ENCODE results near the gene TOP2B.

The TOP2B gene

GRCh38 chr3:25664812-25665314 lies at the start of gene TOP2B:
Gene TOP2B (minus strand): TSS chr3:25664907. CDS start chr3:25664297, 610 bp downstream.
- DNase-seq: peak; percentile 91

GRCh38 chr3:25713341-25713985 lies 48.8 kb upstream of the TOP2B start:
- no peak for DNase-seq

- no peak for DNase-seq
Observed at GRCh38 chr3:25711090-25711489, 46.4 kb upstream of the TOP2B start.

- DNase-seq: no peak
Observed at GRCh38 chr3:25708036-25708435, 43.3 kb upstream of the TOP2B start.

GRCh38 chr3:25707268-25707926 lies 42.7 kb upstream of the TOP2B start:
- no peak for DNase-seq

GRCh38 chr3:25706213-25706612 lies 41.5 kb upstream of the TOP2B start:
- no peak for DNase-seq

- DNase-seq: no peak
Observed at GRCh38 chr3:25697553-25697952, 32.8 kb upstream of the TOP2B start.

GRCh38 chr3:25695731-25696420 lies 31.2 kb upstream of the TOP2B start:
- no peak for DNase-seq

GRCh38 chr3:25693238-25693637 lies 28.5 kb upstream of the TOP2B start:
- no peak for DNase-seq

- no peak for DNase-seq
Observed at GRCh38 chr3:25692341-25692740, 27.6 kb upstream of the TOP2B start.

GRCh38 chr3:25690768-25691533 lies 26.2 kb upstream of the TOP2B start:
- no peak for DNase-seq

- no peak for DNase-seq
Observed at GRCh38 chr3:25689226-25689625, 24.5 kb upstream of the TOP2B start.

- no peak for DNase-seq
Observed at GRCh38 chr3:25687742-25688141, 23.0 kb upstream of the TOP2B start.

- no peak for DNase-seq
Observed at GRCh38 chr3:25686766-25687165, 22.1 kb upstream of the TOP2B start.

- no peak for DNase-seq
Observed at GRCh38 chr3:25683882-25684281, 19.2 kb upstream of the TOP2B start.

GRCh38 chr3:25683410-25683809 lies 18.7 kb upstream of the TOP2B start:
- DNase-seq: no peak

GRCh38 chr3:25679642-25680302 lies 15.1 kb upstream of the TOP2B start:
- no peak for DNase-seq

GRCh38 chr3:25679166-25679565 lies 14.5 kb upstream of the TOP2B start:
- no peak for DNase-seq

GRCh38 chr3:25678581-25678980 lies 13.9 kb upstream of the TOP2B start:
- DNase-seq: no peak

GRCh38 chr3:25677121-25677520 lies 12.4 kb upstream of the TOP2B start:
- no peak for DNase-seq

- no peak for DNase-seq
Observed at GRCh38 chr3:25674670-25675069, 10.0 kb upstream of the TOP2B start.

GRCh38 chr3:25673738-25674298 lies 9.1 kb upstream of the TOP2B start:
- no peak for DNase-seq
